H9 (cell line): Measurements from ENCODE around the gene SERPINB13. TPM values are rescaled to one million over a fixed set of nuclear protein-coding genes. Genes with fewer than 3 reads are reported as not detected.

ENCODE experiments used
- DNase-seq: peaks from one replicate; pipeline ENCODE4 v3.0.0-alpha.2; 2017
- H2AFZ ChIP-seq: one replicate; pipeline ENCODE4 v1.6.1; 2013; ENCODE audit warnings: mild to moderate bottlenecking, low read length, control low read depth, moderate library complexity
- H2AK5ac ChIP-seq: 2 replicates; pipeline ENCODE4 v1.6.1; 2013; ENCODE audit warnings: low read length, control low read depth, mixed read lengths; ENCODE audit not compliant: insufficient read length
- H2BK120ac ChIP-seq: one replicate; pipeline ENCODE4 v1.6.1; 2013; ENCODE audit warnings: low read depth, mild to moderate bottlenecking, low read length, control low read depth, inconsistent platforms; ENCODE audit not compliant: poor library complexity, severe bottlenecking
- H2BK12ac ChIP-seq: 2 replicates; pipeline ENCODE4 v1.6.1; 2013; ENCODE audit warnings: low read length, control low read depth, mixed read lengths, low read depth; ENCODE audit not compliant: insufficient read length
- H2BK15ac ChIP-seq: 2 replicates; pipeline ENCODE4 v1.6.1; 2013; ENCODE audit warnings: low read depth, low read length, control low read depth
- H2BK20ac ChIP-seq: one replicate; pipeline ENCODE4 v1.6.1; 2013; ENCODE audit warnings: low read depth, mild to moderate bottlenecking, low read length, control low read depth, inconsistent platforms; ENCODE audit not compliant: poor library complexity, severe bottlenecking
- H2BK5ac ChIP-seq: 2 replicates; pipeline ENCODE4 v1.6.1; 2013; ENCODE audit warnings: low read length, control low read depth, mixed read lengths; ENCODE audit not compliant: insufficient read length
- H3K14ac ChIP-seq: 2 replicates; pipeline ENCODE4 v1.6.1; 2013; ENCODE audit warnings: low read length, control low read depth; ENCODE audit not compliant: insufficient read depth
- H3K18ac ChIP-seq: 2 replicates; pipeline ENCODE4 v1.6.1; 2013; ENCODE audit warnings: low read depth, mild to moderate bottlenecking, mixed read lengths, low read length, control low read depth; ENCODE audit not compliant: insufficient read length
- H3K23ac ChIP-seq: 2 replicates; pipeline ENCODE4 v1.6.1; 2013; ENCODE audit warnings: low read length, control low read depth, mixed read lengths, low read depth; ENCODE audit not compliant: insufficient read length
- H3K23me2 ChIP-seq: 2 replicates; pipeline ENCODE4 v1.6.1; 2013; ENCODE audit warnings: low read depth, mild to moderate bottlenecking, mixed read lengths, low read length, control low read depth; ENCODE audit not compliant: insufficient read length, poor library complexity, severe bottlenecking
- H3K27ac ChIP-seq: 2 replicates; pipeline ENCODE4 v1.5.1; 2013; ENCODE audit warnings: low read length, control low read depth, mixed read lengths, low read depth; ENCODE audit not compliant: insufficient read length
- H3K27me3 ChIP-seq: 2 replicates; pipeline ENCODE4 v1.6.1; 2013; ENCODE audit warnings: low read length, control low read depth, inconsistent platforms; ENCODE audit not compliant: insufficient read depth
- H3K4ac ChIP-seq: 2 replicates; pipeline ENCODE4 v1.6.1; 2013; ENCODE audit warnings: low read depth, mild to moderate bottlenecking, control low read depth, inconsistent platforms, low read length, moderate library complexity
- H3K4me1 ChIP-seq: 2 replicates; pipeline ENCODE4 v1.6.1; 2013; ENCODE audit warnings: low read length, control low read depth, inconsistent platforms; ENCODE audit not compliant: insufficient read depth
- H3K4me2 ChIP-seq: 2 replicates; pipeline ENCODE4 v1.6.1; 2013; ENCODE audit warnings: low read length, control low read depth, mixed read lengths; ENCODE audit not compliant: insufficient read length, insufficient read depth
- H3K56ac ChIP-seq: 2 replicates; pipeline ENCODE4 v1.6.1; 2013; ENCODE audit warnings: low read depth, mild to moderate bottlenecking, mixed read lengths, low read length, control low read depth; ENCODE audit not compliant: insufficient read length
- H3K79me1 ChIP-seq: 2 replicates; pipeline ENCODE4 v1.6.1; 2013; ENCODE audit warnings: low read depth, mild to moderate bottlenecking, moderate library complexity, low read length, control low read depth, inconsistent platforms; ENCODE audit not compliant: insufficient read depth, poor library complexity, severe bottlenecking
- H3K79me2 ChIP-seq: 2 replicates; pipeline ENCODE4 v1.6.1; 2013; ENCODE audit warnings: low read length, control low read depth, inconsistent platforms; ENCODE audit not compliant: insufficient read depth
- H3K9ac ChIP-seq: 2 replicates; pipeline ENCODE4 v1.6.1; 2013; ENCODE audit warnings: low read length, control low read depth, mixed read lengths; ENCODE audit not compliant: insufficient read length; ENCODE audit errors: extremely low read depth
- H3K9me3 ChIP-seq: one replicate; pipeline ENCODE4 v1.6.1; 2013; ENCODE audit warnings: low read depth, low read length, inconsistent platforms; ENCODE audit not compliant: control insufficient read depth
- H3T11ph ChIP-seq: one replicate; pipeline ENCODE4 v1.6.1; 2013; ENCODE audit warnings: mild to moderate bottlenecking, low read length, control low read depth, inconsistent platforms
- H4K20me1 ChIP-seq: one replicate; pipeline ENCODE4 v1.6.1; 2013; ENCODE audit not compliant: control insufficient read depth, insufficient read length, insufficient read depth
- H4K5ac ChIP-seq: 2 replicates; pipeline ENCODE4 v1.6.1; 2013; ENCODE audit warnings: low read depth, mild to moderate bottlenecking, mixed read lengths, low read length, control low read depth; ENCODE audit not compliant: insufficient read length
- H4K8ac ChIP-seq: replicated peaks from 2 replicates; pipeline ENCODE4 v1.6.1; 2013; ENCODE audit warnings: low read length, control low read depth, mixed read lengths, low read depth; ENCODE audit not compliant: insufficient read length
- H4K91ac ChIP-seq: 2 replicates; pipeline ENCODE4 v1.6.1; 2013; ENCODE audit warnings: low read depth, mild to moderate bottlenecking, moderate library complexity, mixed read lengths, low read length, control low read depth; ENCODE audit not compliant: insufficient read length
- H3K27ac Mint-ChIP-seq, 3 experiments: 2 replicates in 2 of 3; 3 replicates in 1 of 3; pipeline ENCODE4 v1.8.0; 2020 to 2021; ENCODE audit warnings: mixed read lengths in 3 of 3, mild to moderate bottlenecking in 1 of 3, moderate library complexity in 1 of 3
- H3K27me3 Mint-ChIP-seq: 2 replicates; pipeline ENCODE4 v1.8.0; 2021; ENCODE audit warnings: low read depth, mild to moderate bottlenecking, moderate library complexity, mixed read lengths
- H3K36me3 Mint-ChIP-seq, 3 experiments: 2 replicates in 2 of 3; 3 replicates in 1 of 3; pipeline ENCODE4 v1.8.0; 2020 to 2021; ENCODE audit warnings: low read depth in 3 of 3, mixed read lengths in 3 of 3; ENCODE audit not compliant: insufficient read depth in 1 of 3
- H3K4me1 Mint-ChIP-seq, 2 experiments: 2 replicates each; pipeline ENCODE4 v1.8.0; 2020; ENCODE audit warnings: mixed read lengths in 2 of 2
- H3K4me3 Mint-ChIP-seq, 2 experiments: 2 replicates in 1 of 2; 3 replicates in 1 of 2; pipeline ENCODE4 v1.8.0; 2020 to 2021; ENCODE audit warnings: mild to moderate bottlenecking in 2 of 2, mixed read lengths in 2 of 2, moderate library complexity in 1 of 2
- H3K9me3 Mint-ChIP-seq, 2 experiments: 2 replicates in 1 of 2; 3 replicates in 1 of 2; pipeline ENCODE4 v1.8.0; 2020; ENCODE audit warnings: mild to moderate bottlenecking in 2 of 2, mixed read lengths in 2 of 2, moderate library complexity in 1 of 2
- CTCF ChIP-seq: fragments of 200-600 bp; sonication (generic); conservative IDR thresholded peaks from 3 replicates; pipeline ENCODE4 v1.8.0; 2021; ENCODE audit warnings: antibody characterized with exemption, mild to moderate bottlenecking
- WGBS: extraction: QIAGEN DNeasy Blood & Tissue Kit; methylation state at CpG from one replicate; pipeline ENCODE4 v1.1.7; 2013; ENCODE audit warnings: missing lambda C conversion rate, low lambda C conversion rate, mixed read lengths; ENCODE audit not compliant: insufficient read length; ENCODE audit errors: extremely low coverage; 5-methylcytosine and 5-hydroxymethylcytosine counted together
- total RNA-seq: library from RNA; stranded (reverse); gene quantifications from 2 replicates; pipeline ENCODE4 v1.2.1, GENCODE V29; 2021

Gene SERPINB13
- total RNA-seq, 1 experiment from 2014 or later: not detected

GRCh38 chr18:63559567-63560491, 27.3 kb upstream of the SERPINB13 start:
- Mint-ChIP-seq H3K27me3 (no peaks in the 10 kb centered on the region), H3K36me3 (no peaks in the 10 kb centered on the region), H3K4me1 (peaks cover 0 to 3% of the 10 kb centered on the region in 2 experiments; a peak in 1 of 4 replicates), H3K27ac (no peak overlapping the region; a peak in 1 of 7 replicates), H3K9me3 (no peaks in the 10 kb centered on the region), H3K4me3 (no peak overlapping the region)
- Histone ChIP-seq H3K18ac (no peak overlapping the region), H2AFZ (no peak overlapping the region), H3K4me2 (no peak overlapping the region), H4K91ac (no peak overlapping the region), H3K23me2 (no peaks in the 10 kb centered on the region), H3K14ac (no peak overlapping the region), H3K27me3 (no peaks in the 10 kb centered on the region), H2BK120ac (no peak overlapping the region), H3K9me3 (no peaks in the 10 kb centered on the region), H3K79me2 (no peaks in the 10 kb centered on the region), H3K56ac (no peak overlapping the region), H4K8ac (no peak overlapping the region), H3K79me1 (no peaks in the 10 kb centered on the region), H2BK12ac (no peak overlapping the region), H4K5ac (no peak overlapping the region), H3K4me1 (no peaks in the 10 kb centered on the region), H2AK5ac (no peak overlapping the region), H3K27ac (no peak overlapping the region), H3T11ph (no peak overlapping the region), H3K9ac (no peak overlapping the region), H2BK15ac (no peak overlapping the region), H3K4ac (no peak overlapping the region), H2BK5ac (no peak overlapping the region), H4K20me1 (no peaks in the 10 kb centered on the region), H3K23ac (no peak overlapping the region), H2BK20ac (no peak overlapping the region)
- no CpG with 5 or more reads among the region's 9 CpGs for WGBS
- no peak for DNase-seq
- TF ChIP-seq CTCF: no peak
